NCI-H1092 (cell line): ENCODE measurements around the gene IPMK.
"Not testable (repeated sequence)": the region's sequence is repeated elsewhere in the genome, so short reads cannot be mapped to it uniquely, and the experiment has no call there.

ENCODE experiments used
- DNase-seq: peaks from one replicate; lab custom pipeline; 2025; lab: John Stamatoyannopoulos, UW

Gene IPMK

DNA sequence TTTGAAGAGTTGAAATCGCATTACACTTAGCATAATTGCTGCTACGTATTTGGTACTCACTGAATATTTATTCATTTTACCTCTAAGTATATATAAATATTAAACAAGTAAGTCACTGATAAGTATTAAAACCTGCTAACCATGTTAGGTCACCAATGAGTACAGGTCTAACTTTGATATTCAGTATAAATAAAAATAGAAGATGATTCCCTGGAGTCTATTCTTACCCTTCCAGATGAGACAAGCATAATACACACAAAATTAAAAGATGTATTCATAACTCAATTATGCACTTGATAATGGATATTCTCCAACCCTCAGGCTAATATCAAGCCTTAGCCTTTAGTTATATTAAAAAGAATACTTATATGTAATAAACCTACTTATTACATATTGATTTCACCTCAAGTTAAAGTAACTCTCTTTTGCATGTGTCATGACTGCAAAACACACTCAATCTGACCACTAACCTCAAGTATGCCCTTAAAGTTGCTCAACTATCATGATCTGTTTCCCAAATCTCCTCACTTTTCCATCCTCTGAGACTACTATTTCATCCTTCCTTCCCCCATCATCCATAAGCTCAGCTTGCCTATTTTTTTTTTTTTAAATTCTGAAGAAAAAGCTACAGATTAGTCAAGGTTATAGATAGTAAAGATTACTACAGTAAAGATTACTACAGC, 46.8 kb downstream of the IPMK start:
- DNase-seq = no peak

GRCh38 chr10:58219875-58220274, 47.8 kb downstream of the IPMK start:
- DNase-seq = no peak

- no peak for DNase-seq
Measured at GRCh38 chr10:58217612-58218011, 50.1 kb downstream of the IPMK start.

DNA sequence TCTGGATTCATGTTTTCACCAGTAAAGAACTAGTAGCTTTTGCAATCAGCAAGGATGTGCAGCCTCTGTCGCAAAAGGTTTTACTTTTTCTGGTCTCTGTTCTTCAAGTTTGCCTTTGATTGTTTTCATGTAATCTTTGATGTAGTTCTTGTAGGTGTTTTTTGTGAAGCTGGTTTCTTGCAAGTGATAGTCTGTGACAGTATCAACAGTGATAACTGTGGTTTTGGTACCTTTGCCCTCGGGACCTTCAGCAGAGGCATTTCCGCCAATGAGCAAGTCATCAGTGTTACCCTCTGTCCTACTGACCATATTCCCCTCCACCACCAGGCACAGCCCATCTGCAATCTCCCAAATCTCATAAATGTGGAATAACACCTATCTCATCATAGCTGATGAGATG, 55.1 kb downstream of the IPMK start:
- no peak for DNase-seq

GRCh38 chr10:58210160-58210559, 57.5 kb downstream of the IPMK start:
- DNase-seq = no peak

DNA sequence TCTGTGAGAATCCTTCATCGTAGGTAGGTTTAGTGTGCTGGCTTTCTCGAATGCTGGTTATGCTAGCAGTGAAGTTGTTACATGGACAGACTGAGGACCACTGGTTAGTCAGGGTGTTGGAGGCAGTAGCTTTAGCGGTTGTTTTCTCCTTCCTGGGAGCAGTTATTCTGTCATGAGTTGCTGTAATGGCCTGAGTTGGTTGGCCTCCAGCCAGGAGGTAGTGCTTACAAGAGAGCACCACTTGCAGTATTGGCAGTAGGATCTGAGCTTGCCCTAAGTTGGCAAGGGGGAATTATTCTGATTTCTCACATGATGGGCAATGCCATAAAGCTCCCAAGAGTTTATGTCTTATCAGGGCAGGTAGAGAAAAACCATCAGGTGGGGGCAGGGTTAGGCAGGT, 58.0 kb downstream of the IPMK start:
- DNase-seq = no peak

- DNase-seq = no peak
Measured at GRCh38 chr10:58206251-58206650, 61.4 kb downstream of the IPMK start.

DNA sequence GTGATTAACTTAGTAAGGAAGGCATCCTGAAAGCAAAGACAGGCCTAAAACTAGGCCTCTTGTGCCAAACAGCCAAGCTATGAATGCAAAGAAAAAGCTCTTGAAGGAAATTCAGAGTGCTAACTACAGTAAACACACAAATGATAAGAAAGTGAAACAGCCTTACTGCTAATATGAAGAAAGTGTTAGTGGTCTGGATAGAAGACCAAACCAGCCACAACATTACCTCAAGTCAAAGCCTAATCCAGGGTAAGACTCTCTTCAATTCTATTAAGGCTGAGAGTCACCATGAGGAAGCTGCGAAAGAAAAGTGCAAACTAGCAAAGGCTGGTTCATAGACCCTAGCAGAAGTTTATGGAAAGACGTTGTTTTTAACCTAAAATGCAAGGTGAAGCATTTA, 66.0 kb downstream of the IPMK start:
- DNase-seq = no peak

DNA sequence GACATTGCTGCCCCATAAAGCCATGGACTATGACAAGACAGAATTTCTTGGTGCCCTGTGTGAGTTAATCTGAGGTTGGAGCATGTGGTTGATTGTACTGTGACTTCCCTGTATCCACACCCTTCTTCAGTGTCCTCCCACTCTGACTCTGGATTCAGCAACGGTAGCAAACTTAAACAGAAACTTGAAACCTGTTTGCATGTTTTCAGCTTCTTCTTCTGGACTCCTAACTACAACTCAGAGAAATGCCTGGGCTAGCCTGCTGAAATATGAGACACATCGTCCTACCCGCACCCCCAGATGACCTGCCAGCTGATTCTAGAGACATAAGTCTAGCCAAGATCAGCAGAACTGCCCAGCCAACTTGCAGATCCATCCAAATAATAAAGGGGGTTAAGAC, 78.4 kb downstream of the IPMK start:
- no peak for DNase-seq

DNA sequence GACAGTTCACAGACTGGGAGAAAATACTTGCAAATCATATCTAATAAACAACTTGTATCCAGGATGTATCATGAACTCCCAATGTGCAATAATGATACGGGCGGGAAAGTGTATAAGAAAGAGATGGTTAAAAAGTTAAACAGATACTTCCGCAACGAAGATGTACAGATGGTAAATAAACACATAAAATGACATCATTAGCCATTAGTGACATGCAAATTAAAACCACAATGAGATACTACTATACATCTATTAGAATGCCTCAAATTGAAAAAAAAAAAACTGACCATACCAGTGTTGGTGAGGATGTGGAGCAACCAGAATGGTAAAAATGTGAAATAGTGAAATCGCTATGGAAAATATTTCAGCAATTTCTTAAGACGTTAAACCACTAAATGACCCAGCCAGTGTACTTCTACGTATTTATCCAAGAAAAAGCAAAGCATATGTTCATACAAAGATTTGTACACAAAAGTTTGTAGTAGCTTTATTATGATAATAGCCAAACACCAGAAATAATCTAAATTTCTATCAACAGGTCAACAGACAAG, 83.5 kb downstream of the IPMK start:
- DNase-seq = no peak

DNA sequence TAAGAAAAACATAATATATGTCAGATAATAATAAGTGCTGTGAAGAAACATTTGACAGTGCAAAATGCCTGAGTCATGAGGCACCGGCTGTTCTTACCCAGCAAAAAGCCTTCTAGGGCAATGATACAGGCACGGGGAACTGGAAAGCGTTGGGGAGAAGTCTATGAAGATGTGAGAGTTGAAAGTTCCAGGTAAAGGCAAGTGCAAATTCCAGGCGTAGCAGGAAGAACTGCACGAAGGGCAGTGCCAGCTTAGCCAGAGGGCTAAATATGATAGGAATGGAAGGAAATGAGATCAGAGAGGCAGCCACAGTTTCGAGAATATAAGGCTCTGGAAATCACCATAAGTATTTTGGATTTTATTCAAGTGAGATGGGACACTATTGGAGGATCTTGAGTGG, 87.0 kb downstream of the IPMK start:
- no peak for DNase-seq

DNA sequence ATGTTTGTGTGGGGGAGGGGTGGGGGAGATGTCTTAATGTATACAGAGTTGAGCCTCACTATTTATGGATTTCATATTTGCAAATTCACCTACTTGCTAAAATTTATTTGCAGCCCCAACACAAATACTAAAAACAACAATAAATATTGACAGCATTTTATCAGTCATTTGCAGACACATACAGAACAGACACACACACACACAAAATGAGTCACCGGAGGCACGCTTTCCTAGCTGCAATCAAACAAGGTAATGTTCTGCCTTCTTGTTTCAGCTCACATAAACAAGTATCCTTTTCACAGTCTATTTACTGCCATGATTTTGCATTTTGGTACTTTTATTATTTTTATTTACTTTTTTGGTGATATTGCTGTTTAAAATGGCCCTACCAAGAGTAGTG, 88.5 kb downstream of the IPMK start:
- no peak for DNase-seq

DNA sequence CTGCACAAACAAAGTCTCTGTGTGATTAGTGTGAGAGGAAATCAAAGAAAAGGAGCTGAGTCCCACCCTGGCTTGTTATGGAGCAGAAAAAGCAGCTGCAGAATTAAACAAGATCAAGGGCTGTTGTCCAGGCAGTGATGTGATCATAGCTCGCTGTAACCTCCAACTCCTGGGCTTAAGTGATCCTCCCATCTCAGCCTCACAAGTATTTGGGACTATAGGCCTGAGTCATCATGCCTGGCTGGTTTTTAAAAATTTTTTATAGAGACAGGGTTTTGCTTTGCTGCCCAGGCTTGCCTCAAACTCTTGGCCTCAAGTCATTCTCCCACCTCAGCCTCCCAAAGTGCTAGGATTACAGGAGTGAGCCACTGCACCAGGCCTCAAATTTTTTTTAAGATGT, 88.9 kb downstream of the IPMK start:
- no peak for DNase-seq

DNA sequence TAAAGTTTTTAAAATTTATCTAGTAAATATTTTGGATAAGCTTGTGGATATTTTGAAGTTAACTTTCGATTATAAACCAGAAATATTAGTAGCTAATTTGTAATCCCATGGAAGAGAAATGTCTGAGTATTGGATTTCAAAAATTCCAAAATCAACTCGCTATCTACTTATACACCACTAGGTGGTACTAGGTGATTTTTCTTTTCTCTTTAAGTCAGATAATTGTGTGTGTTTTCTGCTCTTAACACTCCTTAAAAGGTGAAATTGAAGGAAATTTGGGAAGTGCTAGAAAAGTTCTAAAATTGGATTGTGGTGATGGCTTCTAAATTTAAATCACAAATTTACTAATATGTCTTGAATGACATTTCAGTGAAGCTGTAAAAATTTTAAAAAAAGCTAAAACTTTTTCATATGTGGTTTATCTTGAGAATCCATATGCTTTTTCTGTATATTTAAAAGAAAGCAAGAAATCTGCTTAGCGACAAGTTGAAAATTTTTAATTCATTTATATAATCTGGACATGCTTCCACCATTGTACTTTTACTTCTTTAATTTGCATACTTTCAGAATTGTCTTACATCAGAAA, 90.2 kb downstream of the IPMK start:
- no peak for DNase-seq

GRCh38 chr10:58175990-58176900, 91.4 kb downstream of the IPMK start:
- DNase-seq = no peak

- DNase-seq = no peak
Measured at GRCh38 chr10:58174831-58175230, 92.9 kb downstream of the IPMK start.

DNA sequence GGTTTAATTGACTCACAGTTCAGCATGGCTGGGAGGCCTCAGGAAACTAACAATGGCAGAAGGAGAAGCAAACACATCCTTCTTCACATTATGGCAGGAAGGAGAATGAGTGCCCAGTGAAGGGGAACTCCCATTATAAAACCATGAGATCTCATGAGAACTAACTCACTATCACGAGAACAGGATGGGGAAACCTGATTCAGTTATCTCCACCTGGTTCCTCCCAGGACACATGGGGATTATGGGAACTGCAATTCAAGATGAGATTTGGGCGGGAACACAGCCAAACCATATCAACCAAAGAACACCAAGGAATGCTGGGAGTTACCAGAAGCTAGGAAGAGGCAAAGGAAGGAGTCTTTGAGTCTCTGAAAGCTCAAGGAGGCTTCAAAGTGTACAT, 94.3 kb downstream of the IPMK start:
- no peak for DNase-seq

DNA sequence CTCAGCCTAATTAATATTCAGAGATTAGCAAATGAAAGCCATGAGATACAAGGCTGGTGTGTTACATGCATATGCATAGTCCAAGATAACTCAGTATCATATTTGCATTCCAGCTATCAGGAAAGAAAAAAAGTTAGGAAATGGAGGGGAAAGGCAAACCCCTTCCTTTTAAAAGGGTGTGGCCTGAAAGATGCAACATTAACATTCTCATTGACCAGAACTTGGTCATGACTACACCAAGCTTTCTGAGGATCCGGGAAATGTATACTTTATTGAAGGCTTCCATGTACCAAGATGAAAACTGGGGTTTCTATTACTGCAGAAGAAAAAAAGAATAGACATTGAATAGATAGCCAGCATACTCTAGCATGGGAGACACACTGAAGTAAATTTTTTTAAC, 96.5 kb downstream of the IPMK start:
- DNase-seq = no peak

GRCh38 chr10:58164517-58164916, 103.2 kb downstream of the IPMK start:
- DNase-seq = no peak

DNA sequence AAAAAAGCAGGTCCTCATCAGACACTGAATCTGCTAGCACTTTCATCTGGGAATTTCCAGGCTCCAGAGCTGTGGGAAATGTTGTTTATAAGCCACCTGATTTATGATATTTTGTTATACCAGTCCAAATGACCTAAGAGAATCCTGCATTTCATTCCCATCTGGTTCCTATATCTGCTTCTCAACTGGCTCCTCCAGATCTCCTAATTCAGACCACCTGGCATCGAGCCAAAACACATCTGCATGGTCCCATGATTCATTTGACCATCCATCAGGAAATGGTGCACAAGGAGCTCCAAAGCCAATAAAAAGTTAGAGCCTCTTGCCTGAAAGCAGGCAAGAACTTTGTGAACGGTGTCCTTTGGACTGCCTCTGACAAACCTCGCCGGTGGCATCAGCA, 108.9 kb downstream of the IPMK start:
- DNase-seq = no peak

- no peak for DNase-seq
Measured at GRCh38 chr10:58157076-58157766, 110.5 kb downstream of the IPMK start.

GRCh38 chr10:58155941-58156340, 111.8 kb downstream of the IPMK start:
- DNase-seq = not testable (repeated sequence)
